Kidney (tissue), 14 donors: Measurements from ENCODE around the gene TRPM3. TPM values are rescaled to one million over a fixed set of nuclear protein-coding genes. Genes with fewer than 3 reads are reported as not detected.

Experiments used
- DNase-seq, 5 donors: peaks; one replicate each; pipeline ENCODE4 v3.0.0-alpha.2; 2013 to 2020
- FAIRE-seq: peaks from 2 replicates; lab custom pipeline; 2012; peaks lifted over from hg19 to GRCh38; lab: Jason Lieb, UNC
- H3K27ac ChIP-seq, 2 donors: one replicate each; pipeline ENCODE4 v1.7.0; 2013; ENCODE audit warnings: low read depth in 2 of 2, low read length in 2 of 2, inconsistent platforms in 1 of 2
- H3K27me3 ChIP-seq: one replicate; pipeline ENCODE4 v1.7.1; 2013; ENCODE audit warnings: low read length, inconsistent platforms; ENCODE audit not compliant: control insufficient read depth, insufficient read depth
- H3K36me3 ChIP-seq, 3 donors: one replicate each; pipeline versions ENCODE4 v1.7.0 to v1.7.1; 2013; ENCODE audit warnings: low read length in 3 of 3, control low read depth in 1 of 3, inconsistent platforms in 1 of 3; ENCODE audit not compliant: insufficient read depth in 3 of 3, control insufficient read depth in 2 of 3
- H3K4me1 ChIP-seq, 3 donors: one replicate each; pipeline versions ENCODE4 v1.7.0 to v1.7.1; 2013; ENCODE audit warnings: low read length in 3 of 3, inconsistent platforms in 1 of 3, low read depth in 1 of 3; ENCODE audit not compliant: control insufficient read depth in 2 of 3, insufficient read depth in 2 of 3
- H3K4me3 ChIP-seq, 3 donors: one replicate each; pipeline versions ENCODE4 v1.7.0 to v1.8.1; 2013; ENCODE audit warnings: low read length in 3 of 3, control low read depth in 1 of 3, inconsistent platforms in 1 of 3
- H3K9ac ChIP-seq, 3 donors: one replicate each; pipeline versions ENCODE4 v1.7.0 to v1.7.1; 2013; ENCODE audit warnings: low read length in 3 of 3, control low read depth in 1 of 3, inconsistent platforms in 1 of 3
- H3K9me3 ChIP-seq, 3 donors: one replicate each; pipeline versions ENCODE4 v1.7.0 to v1.7.1; 2013; ENCODE audit warnings: low read length in 3 of 3, control low read depth in 1 of 3, inconsistent platforms in 1 of 3; ENCODE audit not compliant: control insufficient read depth in 2 of 3, insufficient read depth in 1 of 3
- CTCF ChIP-seq: IDR thresholded peaks from 3 replicates; pipeline ENCODE4 v1.5.1; 2012; ENCODE audit warnings: mild to moderate bottlenecking, moderate library complexity, borderline replicate concordance; ENCODE audit not compliant: insufficient read depth; ENCODE audit errors: extremely low read depth
- intact Hi-C: fragments of 100-400 bp; cut with DNase I; formaldehyde crosslinking; loops from one replicate; pipeline ENCODE4 v1.11.1; 2022
- polyA plus RNA-seq: library from polyadenylated mRNA; stranded (reverse); fragments of 350-450 nt; fragmentation: Illumina TruSeq; extraction: RNeasy Lipid Tissue Mini Kit (QIAGEN cat#74804); gene quantifications from one replicate; pipeline ENCODE4 v1.2.3, GENCODE V29; 2014; ENCODE audit warnings: low read depth, low replicate concordance; ENCODE audit not compliant: insufficient read depth
- total RNA-seq: library from RNA; stranded (reverse); fragmentation: NEBNext Ultra II Directional; extraction: Animal tissue kit (Norgen Biotek cat#: 25700); gene quantifications from one replicate; pipeline ENCODE4 v1.2.1, GENCODE V29; 2021
- donor health status: control.
- donor health status: control.
- donor health status: control.
- donor health status: control.
- donor health status: control.
- donor health status: DM: yes; HTN: yes; CAD: no.
- donor health status: Normal renal cell carcinoma (clear cell type).

TRPM3 gene
- total and polyA plus RNA-seq, 2 donors from 2014 or later = 8.8 to 11.4 TPM

- no peak for TF ChIP-seq CTCF
- intact Hi-C loops = no loop called here
- H3K9ac ChIP-seq = no peak overlapping the region
- H3K4me3 ChIP-seq = no peak overlapping the region
- no peak for DNase-seq
- H3K36me3 ChIP-seq = peaks cover 0 to 4% (median 3%) of the 10 kb centered on the region in 3 donors
- no peaks in the 10 kb centered on the region for H3K27me3 ChIP-seq
- H3K27ac ChIP-seq = no peak overlapping the region
- no peaks in the 10 kb centered on the region for H3K9me3 ChIP-seq
- FAIRE-seq = no peak
- H3K4me1 ChIP-seq = no peaks in the 10 kb centered on the region
Observed at GRCh38 chr9:70816316-70816715, 305.1 kb downstream of the TRPM3 start.

- no peak for FAIRE-seq
Observed at GRCh38 chr9:70814597-70814996, 306.8 kb downstream of the TRPM3 start.

GRCh38 chr9:70813141-70813540, 308.3 kb downstream of the TRPM3 start:
- FAIRE-seq = no peak
- TF ChIP-seq CTCF = no peak
- intact Hi-C loops = no loop called here

More at GRCh38 chr9:70814597-70814996, 306.8 kb downstream of the TRPM3 start:
- Histone ChIP-seq H3K36me3 (peaks cover 0 to 15% (median 3%) of the 10 kb centered on the region in 3 donors), H3K4me3 (no peak overlapping the region), H3K9ac (no peak overlapping the region), H3K27ac (no peak overlapping the region), H3K4me1 (no peaks in the 10 kb centered on the region), H3K9me3 (no peaks in the 10 kb centered on the region), H3K27me3 (no peaks in the 10 kb centered on the region)
- intact Hi-C loops = no loop called here
- no peak for DNase-seq
- no peak for TF ChIP-seq CTCF

GRCh38 chr9:70811638-70812037, 309.8 kb downstream of the TRPM3 start:
- H3K9ac ChIP-seq = no peak overlapping the region
- no peaks in the 10 kb centered on the region for H3K9me3 ChIP-seq
- H3K36me3 ChIP-seq = peaks cover 0 to 16% (median 0%) of the 10 kb centered on the region in 3 donors
- intact Hi-C loops = no loop called here
- no peaks in the 10 kb centered on the region for H3K4me1 ChIP-seq
- H3K27me3 ChIP-seq = no peaks in the 10 kb centered on the region
- no peak for FAIRE-seq
- H3K27ac ChIP-seq = no peak overlapping the region
- H3K4me3 ChIP-seq = no peak overlapping the region
- no peak for TF ChIP-seq CTCF
- no peak for DNase-seq

More at GRCh38 chr9:70813141-70813540, 308.3 kb downstream of the TRPM3 start:
- Histone ChIP-seq H3K9ac (no peak overlapping the region), H3K27ac (no peak overlapping the region), H3K27me3 (no peaks in the 10 kb centered on the region), H3K4me1 (no peaks in the 10 kb centered on the region), H3K36me3 (peaks cover 0 to 16% (median 3%) of the 10 kb centered on the region in 3 donors), H3K4me3 (no peak overlapping the region), H3K9me3 (no peaks in the 10 kb centered on the region)
- DNase-seq = no peak
